GM06990 (cell line): ENCODE measurements around the gene DAP3.
"Not testable (repeated sequence)": the region's sequence is repeated elsewhere in the genome, so short reads cannot be mapped to it uniquely, and the experiment has no call there.

Source experiments
- DNase-seq: peaks from one replicate; pipeline ENCODE4 v3.0.0-alpha.2; 2011; ENCODE audit not compliant: insufficient read length; ENCODE audit errors: extremely low read depth
- H3K27me3 ChIP-seq: replicated peaks from 2 replicates; pipeline ENCODE4 v1.6.0; 2011; ENCODE audit warnings: low read length; ENCODE audit not compliant: control insufficient read depth, insufficient read depth
- H3K36me3 ChIP-seq: 2 replicates; pipeline ENCODE4 v1.5.1; 2011; ENCODE audit warnings: low read length; ENCODE audit not compliant: control insufficient read depth, insufficient read depth
- H3K4me3 ChIP-seq: replicated peaks from 2 replicates; pipeline ENCODE4 v1.5.1; 2011; ENCODE audit warnings: low read depth, mild to moderate bottlenecking, control low read depth, low read length
- TF ChIP-seq, protein P1 (sequence below): IDR thresholded peaks from 2 replicates; pipeline ENCODE4 v1.5.1; 2011; ENCODE audit warnings: low read length, control low read depth, mild to moderate bottlenecking, inconsistent platforms; ENCODE audit not compliant: insufficient read depth, poor library complexity, severe bottlenecking

The DAP3 gene

DNA sequence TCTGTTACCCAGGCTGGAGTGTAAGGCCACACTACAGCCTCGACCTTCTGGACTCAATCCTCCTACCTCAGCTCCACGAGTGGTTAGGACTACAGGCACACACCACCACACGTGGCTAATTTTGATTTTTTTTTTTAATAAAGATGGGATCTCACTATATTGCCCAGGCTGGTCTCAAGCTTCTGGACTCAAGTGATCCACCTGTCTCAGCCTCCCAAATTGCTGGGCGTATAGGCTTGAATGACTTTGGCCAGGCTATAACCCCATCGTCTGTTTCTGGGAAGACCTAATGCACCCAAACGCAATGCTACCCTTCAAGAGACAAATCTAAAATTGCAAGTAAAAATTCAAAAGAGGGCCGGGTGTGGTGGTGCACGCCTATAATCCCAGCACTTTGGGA is 52.1 kb downstream of the DAP3 start:
- peaks cover 9% of the 10 kb centered on the region for H3K36me3 ChIP-seq
- H3K27me3 ChIP-seq = no peaks in the 10 kb centered on the region
- TF ChIP-seq, protein P1, sequence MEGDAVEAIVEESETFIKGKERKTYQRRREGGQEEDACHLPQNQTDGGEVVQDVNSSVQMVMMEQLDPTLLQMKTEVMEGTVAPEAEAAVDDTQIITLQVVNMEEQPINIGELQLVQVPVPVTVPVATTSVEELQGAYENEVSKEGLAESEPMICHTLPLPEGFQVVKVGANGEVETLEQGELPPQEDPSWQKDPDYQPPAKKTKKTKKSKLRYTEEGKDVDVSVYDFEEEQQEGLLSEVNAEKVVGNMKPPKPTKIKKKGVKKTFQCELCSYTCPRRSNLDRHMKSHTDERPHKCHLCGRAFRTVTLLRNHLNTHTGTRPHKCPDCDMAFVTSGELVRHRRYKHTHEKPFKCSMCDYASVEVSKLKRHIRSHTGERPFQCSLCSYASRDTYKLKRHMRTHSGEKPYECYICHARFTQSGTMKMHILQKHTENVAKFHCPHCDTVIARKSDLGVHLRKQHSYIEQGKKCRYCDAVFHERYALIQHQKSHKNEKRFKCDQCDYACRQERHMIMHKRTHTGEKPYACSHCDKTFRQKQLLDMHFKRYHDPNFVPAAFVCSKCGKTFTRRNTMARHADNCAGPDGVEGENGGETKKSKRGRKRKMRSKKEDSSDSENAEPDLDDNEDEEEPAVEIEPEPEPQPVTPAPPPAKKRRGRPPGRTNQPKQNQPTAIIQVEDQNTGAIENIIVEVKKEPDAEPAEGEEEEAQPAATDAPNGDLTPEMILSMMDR = no peak
- H3K4me3 ChIP-seq = no peak overlapping the region
- no peak for DNase-seq

DNA sequence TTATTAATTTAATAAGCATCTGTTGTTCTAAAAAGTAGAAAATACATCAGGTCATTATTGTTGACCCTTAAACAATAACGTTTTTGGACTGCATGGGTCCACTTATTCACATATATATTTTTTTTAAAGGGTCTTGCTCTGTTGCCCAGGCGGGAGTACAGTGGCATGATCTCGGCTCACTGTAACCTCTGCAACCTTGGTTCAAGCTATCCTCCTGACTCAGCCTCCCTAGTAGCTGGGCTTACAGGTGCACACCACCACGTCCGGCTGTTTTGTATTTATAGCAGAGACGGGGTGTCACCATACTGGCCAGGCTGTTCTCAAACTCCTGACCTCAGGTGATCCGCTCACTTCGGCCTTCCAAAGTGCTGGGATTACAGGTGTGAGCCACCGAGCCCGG is 53.0 kb downstream of the DAP3 start:
- H3K27me3 ChIP-seq = no peaks in the 10 kb centered on the region
- DNase-seq = no peak
- H3K36me3 ChIP-seq = peaks cover 4% of the 10 kb centered on the region
- TF ChIP-seq, protein P1 = no peak
- no peak overlapping the region for H3K4me3 ChIP-seq

DNA sequence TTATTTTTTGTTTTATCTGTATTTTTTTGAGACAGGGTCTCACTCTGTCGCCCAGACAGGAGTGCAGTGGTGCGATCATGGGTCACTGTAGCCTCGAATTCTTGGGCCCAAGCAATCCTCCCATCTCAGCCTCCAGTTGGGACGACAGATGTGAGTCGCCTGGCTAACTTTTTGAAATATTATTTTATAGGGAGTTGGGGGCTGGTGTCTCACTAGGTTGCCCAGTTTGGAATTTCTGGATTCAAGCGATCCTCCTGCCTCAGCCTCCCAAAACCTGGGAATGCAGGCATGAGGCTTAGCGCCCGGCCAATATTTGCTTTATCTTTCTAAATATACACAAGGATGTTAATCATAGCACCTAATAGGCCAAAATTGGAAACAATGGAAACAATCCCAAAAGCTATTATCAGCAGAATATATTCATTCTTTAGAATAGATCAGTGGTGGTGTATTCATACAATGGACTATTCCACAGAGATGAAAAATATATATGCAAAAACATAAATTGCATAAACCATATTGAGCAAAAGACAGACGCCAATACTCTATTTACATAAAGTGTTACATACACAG is 55.9 kb downstream of the DAP3 start:
- H3K27me3 ChIP-seq = no peaks in the 10 kb centered on the region
- no peak for DNase-seq
- TF ChIP-seq, protein P1 = no peak
- H3K4me3 ChIP-seq = peak overlapping the region; percentile 77
- H3K36me3 ChIP-seq = no peaks in the 10 kb centered on the region; the same call in 1 of the 2 replicates

DNA sequence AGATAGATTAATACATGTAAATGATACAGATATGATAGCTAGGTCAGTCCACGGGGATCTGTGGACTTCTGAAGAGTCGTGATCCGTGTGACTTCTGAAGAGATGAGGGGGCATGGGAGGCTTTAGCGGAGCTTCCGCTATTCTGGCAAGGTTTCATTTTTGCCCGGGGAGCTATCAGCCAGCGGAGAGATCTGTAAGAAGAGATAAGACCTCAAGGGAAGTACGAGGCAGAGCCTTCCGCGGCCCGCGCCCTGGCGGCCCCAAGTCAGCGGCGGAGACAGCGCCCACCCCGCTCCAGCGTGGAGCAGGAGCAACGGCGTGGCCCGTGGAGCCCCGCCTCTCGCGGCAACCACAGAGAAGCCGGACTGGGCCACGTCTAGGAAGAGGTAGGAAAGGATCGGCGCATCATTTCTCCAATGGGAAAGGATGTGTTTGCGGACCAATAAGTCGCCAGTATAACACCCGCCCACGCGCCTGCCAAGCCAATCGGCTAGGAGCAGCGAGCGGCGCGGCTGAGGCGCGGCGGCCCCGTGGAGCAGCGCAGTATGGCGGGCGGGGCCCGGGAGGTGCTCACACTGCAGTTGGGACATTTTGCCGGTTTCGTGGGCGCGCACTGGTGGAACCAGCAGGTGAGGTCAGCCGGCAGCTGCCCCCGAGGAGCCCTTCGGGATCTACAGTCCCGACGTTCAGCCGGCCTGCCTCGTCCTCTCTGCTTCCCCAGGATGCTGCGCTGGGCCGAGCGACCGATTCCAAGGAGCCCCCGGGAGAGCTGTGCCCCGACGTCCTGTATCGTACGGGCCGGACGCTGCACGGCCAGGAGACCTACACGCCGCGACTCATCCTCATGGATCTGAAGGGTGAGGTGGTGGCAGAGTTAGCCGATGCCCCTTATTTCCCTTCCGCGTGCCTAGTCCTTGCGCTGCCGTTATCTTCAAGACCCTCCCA is 56.7 kb downstream of the DAP3 start:
- DNase-seq = peak; percentile 96
- H3K27me3 ChIP-seq, H3K36me3 ChIP-seq: not testable (repeated sequence)
- peak overlapping the region; percentile 77 for H3K4me3 ChIP-seq

DNA sequence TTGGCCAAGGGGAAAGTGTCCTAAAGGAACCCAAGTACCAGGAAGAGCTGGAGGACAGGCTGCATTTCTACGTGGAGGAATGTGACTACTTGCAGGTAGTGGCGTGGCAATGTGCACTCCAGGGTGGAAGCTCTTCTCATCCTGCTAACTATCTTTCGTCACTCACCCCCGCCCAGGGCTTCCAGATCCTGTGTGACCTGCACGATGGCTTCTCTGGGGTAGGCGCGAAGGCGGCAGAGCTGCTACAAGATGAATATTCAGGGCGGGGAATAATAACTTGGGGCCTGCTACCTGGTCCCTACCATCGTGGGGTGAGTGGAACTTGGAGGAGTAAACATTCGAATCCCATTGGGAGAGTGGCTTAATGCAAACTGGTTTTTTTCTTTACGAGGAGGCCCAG is 58.7 kb downstream of the DAP3 start:
- DNase-seq, H3K4me3 ChIP-seq, H3K27me3 ChIP-seq, H3K36me3 ChIP-seq: not testable (repeated sequence)

DNA sequence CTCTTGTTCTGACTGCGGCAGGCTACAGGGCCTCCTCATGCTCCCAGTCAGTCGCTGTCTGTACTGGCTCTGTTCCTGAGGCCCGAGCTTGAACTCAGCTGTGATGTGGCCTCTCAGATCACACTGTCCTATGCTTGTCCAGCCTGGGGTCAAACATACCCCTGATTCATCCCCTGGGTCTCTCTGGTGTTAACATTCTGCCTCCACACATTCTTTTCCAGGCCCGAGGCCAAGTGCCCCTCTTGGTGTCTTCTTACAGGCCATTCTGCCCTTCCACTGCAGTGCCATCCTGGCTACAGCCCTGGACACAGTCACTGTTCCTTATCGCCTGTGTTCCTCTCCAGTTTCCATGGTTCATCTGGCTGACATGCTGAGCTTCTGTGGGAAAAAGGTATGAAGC is 59.2 kb downstream of the DAP3 start:
- not testable (repeated sequence) for H3K27me3 ChIP-seq, DNase-seq, H3K4me3 ChIP-seq, H3K36me3 ChIP-seq

DNA sequence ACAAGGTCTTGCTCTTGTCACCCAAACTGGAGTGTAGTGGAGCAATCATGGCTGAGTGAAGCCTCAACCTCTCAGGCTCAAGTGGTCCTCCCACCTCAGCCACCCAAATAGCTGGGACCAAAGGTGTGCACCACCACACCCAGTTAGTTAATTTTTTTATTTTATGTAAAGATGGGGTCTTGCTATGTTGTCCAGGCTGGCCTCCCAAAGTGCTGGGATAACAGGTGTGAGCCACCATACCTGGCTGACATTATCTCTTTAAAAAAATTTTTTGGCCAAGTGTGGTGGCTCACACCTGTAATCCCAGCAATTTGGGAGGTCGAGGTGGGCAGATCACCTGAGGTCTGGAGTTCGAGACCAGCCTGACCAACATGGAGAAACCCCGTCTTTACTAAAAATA is 70.1 kb downstream of the DAP3 start:
- not testable (repeated sequence) for H3K27me3 ChIP-seq, H3K4me3 ChIP-seq, DNase-seq
- H3K36me3 ChIP-seq = peaks cover 24% of the 10 kb centered on the region
